GM12875 (cell line): ENCODE measurements around the gene BPGM.

Experiments used
- H3K4me3 ChIP-seq: one replicate; pipeline ENCODE4 v1.5.1; 2011; ENCODE audit warnings: low read depth, low read length, control low read depth
- TF ChIP-seq, protein P1 (sequence below): IDR thresholded peaks from 2 replicates; pipeline ENCODE4 v1.5.1; 2011; ENCODE audit warnings: low read depth, mild to moderate bottlenecking, control low read depth, inconsistent platforms, low read length, moderate library complexity, borderline replicate concordance; ENCODE audit not compliant: insufficient read depth

The BPGM gene

DNA sequence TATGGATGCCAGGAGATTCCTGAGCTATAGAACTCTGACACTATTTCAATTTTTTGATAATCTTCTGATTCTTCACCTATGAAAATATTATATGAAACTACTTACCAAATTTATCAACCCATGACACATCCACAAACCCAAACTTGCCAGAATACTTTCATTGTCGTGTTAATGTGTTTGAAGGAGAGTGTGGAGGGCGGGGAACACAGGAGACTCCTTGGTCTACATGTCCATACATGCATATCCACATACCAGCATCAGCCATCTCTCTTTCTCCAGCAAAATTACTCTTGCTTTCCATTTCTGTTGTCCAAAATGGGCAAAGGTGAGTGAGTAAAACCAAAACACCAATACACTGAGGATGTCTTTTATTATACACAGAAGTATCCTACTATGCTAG lies 23.5 kb upstream of the BPGM start:
- H3K4me3 ChIP-seq: no peak overlapping the region
- TF ChIP-seq, protein P1, sequence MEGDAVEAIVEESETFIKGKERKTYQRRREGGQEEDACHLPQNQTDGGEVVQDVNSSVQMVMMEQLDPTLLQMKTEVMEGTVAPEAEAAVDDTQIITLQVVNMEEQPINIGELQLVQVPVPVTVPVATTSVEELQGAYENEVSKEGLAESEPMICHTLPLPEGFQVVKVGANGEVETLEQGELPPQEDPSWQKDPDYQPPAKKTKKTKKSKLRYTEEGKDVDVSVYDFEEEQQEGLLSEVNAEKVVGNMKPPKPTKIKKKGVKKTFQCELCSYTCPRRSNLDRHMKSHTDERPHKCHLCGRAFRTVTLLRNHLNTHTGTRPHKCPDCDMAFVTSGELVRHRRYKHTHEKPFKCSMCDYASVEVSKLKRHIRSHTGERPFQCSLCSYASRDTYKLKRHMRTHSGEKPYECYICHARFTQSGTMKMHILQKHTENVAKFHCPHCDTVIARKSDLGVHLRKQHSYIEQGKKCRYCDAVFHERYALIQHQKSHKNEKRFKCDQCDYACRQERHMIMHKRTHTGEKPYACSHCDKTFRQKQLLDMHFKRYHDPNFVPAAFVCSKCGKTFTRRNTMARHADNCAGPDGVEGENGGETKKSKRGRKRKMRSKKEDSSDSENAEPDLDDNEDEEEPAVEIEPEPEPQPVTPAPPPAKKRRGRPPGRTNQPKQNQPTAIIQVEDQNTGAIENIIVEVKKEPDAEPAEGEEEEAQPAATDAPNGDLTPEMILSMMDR: no peak

GRCh38 chr7:134625550-134625949 lies 21.1 kb upstream of the BPGM start:
- H3K4me3 ChIP-seq: no peak overlapping the region
- TF ChIP-seq, protein P1: no peak

DNA sequence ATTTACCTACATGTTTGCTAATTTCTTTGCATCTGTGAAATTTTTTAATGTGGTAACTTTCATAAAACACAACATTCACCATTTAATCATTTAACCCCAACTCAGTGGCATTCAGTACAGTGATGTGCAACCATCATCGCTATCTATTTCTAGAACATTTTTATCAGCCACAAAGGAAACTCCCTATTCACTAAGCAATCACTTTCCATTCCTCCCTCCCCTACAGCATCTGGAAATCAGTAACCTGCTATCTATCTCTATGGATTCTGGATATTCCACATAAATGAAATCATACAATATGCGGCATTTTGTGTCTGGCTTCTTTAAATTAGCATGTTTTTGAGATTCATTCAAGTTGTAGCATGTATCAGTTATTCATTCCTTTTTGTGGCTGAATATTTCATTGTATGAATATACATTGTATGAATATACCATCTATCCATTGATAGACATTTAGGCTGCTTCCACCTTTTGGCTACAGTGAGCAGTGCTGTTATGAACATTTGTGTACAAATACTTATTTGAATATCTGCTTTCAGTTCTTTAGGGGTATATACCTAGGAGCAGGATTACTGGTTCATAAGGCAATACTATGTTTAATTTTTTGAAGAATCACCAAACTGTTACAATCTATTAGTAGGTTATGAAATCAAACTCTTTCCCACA lies 19.4 kb upstream of the BPGM start:
- TF ChIP-seq, protein P1: no peak
- H3K4me3 ChIP-seq: no peak overlapping the region

DNA sequence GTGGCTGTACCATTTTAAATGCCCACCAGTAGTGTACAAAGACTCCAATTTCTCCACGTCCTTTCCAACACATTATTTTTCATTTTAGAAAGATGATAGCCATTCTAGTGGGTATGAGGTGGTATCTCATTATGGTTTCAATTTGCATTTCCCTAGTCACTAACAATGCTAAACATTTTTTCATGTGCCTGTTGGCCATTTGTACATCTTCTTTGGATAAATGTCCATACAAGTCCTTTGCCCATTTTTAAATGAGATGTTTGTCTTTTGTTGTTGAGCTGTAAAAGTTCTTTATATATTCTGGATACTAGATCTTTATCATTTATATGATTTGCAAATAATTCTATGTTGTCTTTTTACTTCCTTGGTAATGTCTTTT lies 18.9 kb upstream of the BPGM start:
- H3K4me3 ChIP-seq: no peak overlapping the region
- TF ChIP-seq, protein P1: no peak

DNA sequence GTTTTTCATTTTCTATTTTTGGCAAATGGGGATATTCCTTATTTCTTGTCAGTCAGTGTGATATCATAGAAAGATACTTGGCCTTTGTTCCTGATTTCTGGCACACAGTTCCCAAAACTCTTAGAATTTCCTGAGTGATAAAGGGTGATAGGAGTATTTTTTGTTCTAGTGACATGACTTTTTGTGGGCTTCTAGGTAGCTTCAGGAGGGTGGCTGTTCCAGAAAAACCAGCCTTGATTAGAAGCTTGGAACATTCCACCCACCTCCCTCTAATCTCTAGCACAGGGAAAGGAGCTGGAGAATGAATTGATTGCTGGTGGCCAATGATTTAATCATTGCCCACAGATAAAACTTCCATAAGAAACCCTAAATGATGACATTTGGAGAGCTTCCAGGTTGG lies 17.2 kb upstream of the BPGM start:
- no peak overlapping the region for H3K4me3 ChIP-seq
- TF ChIP-seq, protein P1: no peak

GRCh38 chr7:134630237-134630636 lies 16.4 kb upstream of the BPGM start:
- no peak overlapping the region for H3K4me3 ChIP-seq
- TF ChIP-seq, protein P1: no peak

DNA sequence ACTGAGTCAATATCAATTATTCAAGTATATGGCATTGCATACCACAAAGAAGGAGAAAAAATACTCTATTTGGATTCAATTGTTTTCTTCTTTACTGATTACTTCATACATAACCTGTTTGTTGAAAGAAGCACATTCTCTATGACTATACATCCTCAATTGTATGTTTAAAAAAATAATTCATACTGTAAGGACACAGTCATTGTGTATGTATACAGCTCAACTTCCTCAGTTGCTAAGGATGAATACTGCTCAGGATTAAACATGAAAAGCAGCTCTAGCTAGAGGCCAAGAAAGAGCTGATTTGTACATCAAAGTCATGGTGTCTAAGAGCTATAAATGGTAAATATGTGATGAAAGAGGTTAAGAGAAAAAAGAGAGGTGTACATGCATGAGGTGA lies 15.8 kb upstream of the BPGM start:
- H3K4me3 ChIP-seq: no peak overlapping the region
- TF ChIP-seq, protein P1: no peak
